Cardiac fibroblast (primary cell): Measurements from ENCODE around the gene OR2AE1.
A peak's percentile ranks its signal among the peaks of the same experiment; 100 is the strongest.

ENCODE experiments used
- DNase-seq, 2 donors: peaks; one replicate each; pipeline versions ENCODE4 v3.0.0 to v3.0.0-alpha.2; 2010; ENCODE audit warnings: low read depth in 2 of 2
- H3K4me3 ChIP-seq, 2 donors: replicated peaks in 1 of 2; 1 replicate in 1 of 2; 2 replicates in 1 of 2; pipeline ENCODE4 v1.5.1; 2011; ENCODE audit warnings: low read depth in 2 of 2, low read length in 2 of 2, mild to moderate bottlenecking in 2 of 2, moderate library complexity in 1 of 2
- TF ChIP-seq, protein P1 (sequence below): IDR thresholded peaks from one replicate; pipeline ENCODE4 v1.5.1; 2011; ENCODE audit warnings: low read depth, mild to moderate bottlenecking, low read length, inconsistent platforms

The OR2AE1 gene

GRCh38 chr7:99840136-99840869 lies 36.5 kb downstream of the OR2AE1 start:
- no peak for DNase-seq
- TF ChIP-seq, protein P1, sequence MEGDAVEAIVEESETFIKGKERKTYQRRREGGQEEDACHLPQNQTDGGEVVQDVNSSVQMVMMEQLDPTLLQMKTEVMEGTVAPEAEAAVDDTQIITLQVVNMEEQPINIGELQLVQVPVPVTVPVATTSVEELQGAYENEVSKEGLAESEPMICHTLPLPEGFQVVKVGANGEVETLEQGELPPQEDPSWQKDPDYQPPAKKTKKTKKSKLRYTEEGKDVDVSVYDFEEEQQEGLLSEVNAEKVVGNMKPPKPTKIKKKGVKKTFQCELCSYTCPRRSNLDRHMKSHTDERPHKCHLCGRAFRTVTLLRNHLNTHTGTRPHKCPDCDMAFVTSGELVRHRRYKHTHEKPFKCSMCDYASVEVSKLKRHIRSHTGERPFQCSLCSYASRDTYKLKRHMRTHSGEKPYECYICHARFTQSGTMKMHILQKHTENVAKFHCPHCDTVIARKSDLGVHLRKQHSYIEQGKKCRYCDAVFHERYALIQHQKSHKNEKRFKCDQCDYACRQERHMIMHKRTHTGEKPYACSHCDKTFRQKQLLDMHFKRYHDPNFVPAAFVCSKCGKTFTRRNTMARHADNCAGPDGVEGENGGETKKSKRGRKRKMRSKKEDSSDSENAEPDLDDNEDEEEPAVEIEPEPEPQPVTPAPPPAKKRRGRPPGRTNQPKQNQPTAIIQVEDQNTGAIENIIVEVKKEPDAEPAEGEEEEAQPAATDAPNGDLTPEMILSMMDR = no peak
- no peak overlapping the region for H3K4me3 ChIP-seq

DNA sequence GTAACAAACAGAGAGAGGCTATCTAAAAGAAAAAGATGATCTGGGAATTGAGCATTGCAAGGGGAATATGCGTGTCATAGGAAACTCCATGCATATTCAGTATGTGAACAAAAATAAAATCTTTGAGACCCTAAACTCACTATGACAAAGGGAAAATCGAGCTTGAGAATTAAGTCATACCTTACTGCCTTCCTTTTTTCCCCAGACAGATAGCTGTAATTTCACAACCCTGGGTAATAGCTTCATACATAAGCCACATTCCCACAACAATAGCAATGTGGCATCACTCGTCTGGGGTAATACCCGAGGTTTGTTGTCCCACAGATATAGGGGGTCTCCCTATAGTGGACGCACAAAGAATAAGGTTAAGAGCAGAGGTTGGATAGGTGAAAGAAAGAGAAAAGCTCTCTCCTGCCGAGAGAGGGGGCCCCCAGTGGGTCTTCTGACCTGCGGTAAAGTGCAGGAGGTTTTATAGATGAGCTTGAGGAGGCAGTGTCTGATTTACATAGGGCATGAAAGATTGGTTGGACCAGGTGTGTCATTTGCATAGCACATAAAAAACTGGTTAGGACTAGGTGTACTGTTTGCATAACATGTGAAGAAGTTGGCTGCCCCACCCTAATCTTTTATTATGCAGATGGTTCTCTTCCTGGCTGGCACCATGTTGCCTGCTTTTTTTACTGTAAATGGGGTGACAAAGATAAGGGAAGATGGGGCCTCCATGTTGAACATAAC lies 37.4 kb downstream of the OR2AE1 start:
- no peak overlapping the region for H3K4me3 ChIP-seq
- no peak for DNase-seq
- TF ChIP-seq, protein P1 = no peak

DNA sequence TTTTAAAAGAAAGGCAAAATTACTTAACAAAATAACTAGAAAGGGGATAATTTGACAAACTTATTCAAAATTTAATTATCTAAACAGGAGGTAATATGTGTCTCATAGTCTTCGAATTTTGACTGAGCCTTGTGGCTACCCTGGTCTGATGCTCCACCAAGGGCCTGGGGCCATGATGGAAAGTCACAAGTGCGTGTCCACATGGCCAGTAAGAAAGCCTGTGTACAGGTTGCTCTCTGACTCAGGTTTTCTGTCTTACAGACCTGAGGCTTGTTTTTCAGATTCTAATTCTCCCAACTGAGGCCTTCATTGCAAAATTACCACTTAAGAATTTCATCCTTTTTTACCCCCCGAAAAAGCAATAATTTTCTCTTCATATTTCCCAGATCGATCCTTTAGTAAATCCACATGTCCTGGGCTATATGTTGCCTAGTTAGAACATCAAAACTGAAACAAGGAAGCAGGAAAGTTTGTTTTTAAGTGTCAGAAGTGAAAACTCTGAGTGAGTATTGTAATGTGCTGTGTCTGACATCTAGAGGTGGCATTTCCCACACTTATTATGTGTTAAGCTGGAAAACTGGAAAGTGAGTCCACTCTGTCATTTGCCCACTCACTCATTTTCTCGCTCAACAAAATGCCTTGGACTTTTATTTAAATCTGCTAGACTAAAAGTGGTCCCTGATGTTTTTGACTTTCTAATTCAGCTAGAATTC lies 39.0 kb downstream of the OR2AE1 start:
- TF ChIP-seq, protein P1 = no peak
- H3K4me3 ChIP-seq = no peak overlapping the region
- peak; percentile 3 to 15 for DNase-seq

- DNase-seq = no peak
- no peak overlapping the region for H3K4me3 ChIP-seq
- TF ChIP-seq, protein P1 = no peak
These were observed 41.6 kb downstream of the OR2AE1 start for GRCh38 chr7:99835189-99835588.

DNA sequence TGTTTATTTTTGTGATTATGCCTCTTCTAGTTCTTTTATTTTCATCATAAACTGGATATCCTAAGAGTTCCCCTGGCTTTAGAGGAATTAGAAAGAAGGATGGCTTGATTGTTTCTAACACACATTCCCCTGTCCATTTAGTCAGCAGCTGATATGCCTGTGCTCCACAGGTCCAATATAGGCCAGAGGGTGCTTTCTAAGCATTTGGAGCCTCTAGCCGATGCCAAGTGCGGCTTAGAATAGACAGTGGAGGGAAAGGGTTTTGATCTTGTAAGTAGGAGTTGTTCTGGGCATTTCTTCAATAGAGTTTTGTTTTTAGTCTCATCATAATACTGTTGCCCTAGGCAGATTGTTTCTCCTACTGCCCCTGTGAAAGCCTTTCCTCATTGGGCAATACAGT lies 42.5 kb downstream of the OR2AE1 start:
- TF ChIP-seq, protein P1 = no peak
- no peak for DNase-seq
- no peak overlapping the region for H3K4me3 ChIP-seq

- DNase-seq = no peak
- TF ChIP-seq, protein P1 = no peak
- no peak overlapping the region for H3K4me3 ChIP-seq
These were observed 43.5 kb downstream of the OR2AE1 start for GRCh38 chr7:99833289-99833877.
